ENCODE data around the gene AXDND1.
A peak's percentile ranks its signal among the peaks of the same experiment; 100 is the strongest.

The AXDND1 gene

GRCh38 chr1:179583771-179584320 is 218.1 kb downstream of the AXDND1 start:
- DNase-seq, result no peak

GRCh38 chr1:179586107-179586823 is 220.5 kb downstream of the AXDND1 start:
- peak; percentile 62 for DNase-seq

- DNase-seq, result no peak
Measured at GRCh38 chr1:179587336-179587735, 221.6 kb downstream of the AXDND1 start.

GRCh38 chr1:179588425-179589024 is 222.8 kb downstream of the AXDND1 start:
- no peak for DNase-seq

GRCh38 chr1:179589509-179589908 is 223.7 kb downstream of the AXDND1 start:
- no peak for DNase-seq

- no peak for DNase-seq
Measured at GRCh38 chr1:179590671-179591070, 224.9 kb downstream of the AXDND1 start.

- DNase-seq, result no peak
Measured at GRCh38 chr1:179591253-179591591, 225.5 kb downstream of the AXDND1 start.

- no peak for DNase-seq
Measured at GRCh38 chr1:179591592-179592580, 226.1 kb downstream of the AXDND1 start, which contains the start of gene TDRD5. TDRD5 (plus strand) TSS chr1:179591832; CDS start chr1:179592616, 784 bp downstream.

- DNase-seq, result no peak
Measured at GRCh38 chr1:179598631-179599030, 232.9 kb downstream of the AXDND1 start.

GRCh38 chr1:179599623-179600249 is 234.0 kb downstream of the AXDND1 start:
- DNase-seq, result peak; percentile 23

- DNase-seq, result no peak
Measured at GRCh38 chr1:179601093-179601492, 235.3 kb downstream of the AXDND1 start.

All from NCI-H774 (cell line).